Mucosa of descending colon (tissue), 3 donors: ENCODE data around the gene VWA7. TPM values are rescaled to one million over a fixed set of nuclear protein-coding genes. Genes with fewer than 3 reads are reported as not detected.

Experiments used
- ATAC-seq: fragments of 200-7000 bp; cut with Tn5 transposase; one replicate; pipeline ENCODE4 v1.9.1; 2020; ENCODE audit warnings: mild to moderate bottlenecking, moderate library complexity
- DNase-seq, 3 donors: peaks; one replicate each; pipeline ENCODE4 v3.0.0-alpha.2; 2020
- H3K36me3 ChIP-seq: fragments of 200-600 bp; one replicate; pipeline ENCODE4 v1.8.0; 2021; ENCODE audit warnings: low read depth, mild to moderate bottlenecking
- H3K4me1 ChIP-seq: fragments of 200-600 bp; one replicate; pipeline ENCODE4 v1.8.0; 2021; ENCODE audit warnings: low read depth, mild to moderate bottlenecking
- H3K4me3 ChIP-seq: fragments of 200-600 bp; one replicate; pipeline ENCODE4 v1.8.0; 2021; ENCODE audit warnings: mild to moderate bottlenecking
- H3K9me3 ChIP-seq: fragments of 200-600 bp; one replicate; pipeline ENCODE4 v1.8.0; 2021; ENCODE audit warnings: mild to moderate bottlenecking
- intact Hi-C, 2 donors: fragments of 100-400 bp; cut with DNase I in 1 of 2; cut with micrococcal nuclease in 1 of 2; formaldehyde crosslinking; loops; one replicate each; pipeline versions ENCODE4 v1.11.0 to v1.11.1; 2022; cut with DNase I, micrococcal nuclease
- total RNA-seq, 3 donors: library from RNA; stranded (reverse); fragmentation: NEBNext Ultra II Directional in 2 of 3; extraction: Animal tissue kit (Norgen Biotek cat#: 25700) in 2 of 3; gene quantifications; one replicate each; pipeline versions ENCODE4 v1.2.1 to v1.2.4, GENCODE V29; 2021 to 2023
- TF ChIP-seq, protein P1 (sequence below): fragments of 200-600 bp; IDR thresholded peaks from one replicate; pipeline ENCODE4 v1.8.0; 2022; ENCODE audit warnings: antibody characterized with exemption, mild to moderate bottlenecking
- donor health status: DM: no; HTN: no; CAD: no; lungs with moderate emphysema.
- donor health status: DM: no; HTN: no; CAD: no.
- donor health status: DM: no; HTN: yes; CAD: no.

Gene VWA7
- total RNA-seq, 3 donors from 2014 or later = 5.9 to 8.2 (median 6.9) TPM

DNA sequence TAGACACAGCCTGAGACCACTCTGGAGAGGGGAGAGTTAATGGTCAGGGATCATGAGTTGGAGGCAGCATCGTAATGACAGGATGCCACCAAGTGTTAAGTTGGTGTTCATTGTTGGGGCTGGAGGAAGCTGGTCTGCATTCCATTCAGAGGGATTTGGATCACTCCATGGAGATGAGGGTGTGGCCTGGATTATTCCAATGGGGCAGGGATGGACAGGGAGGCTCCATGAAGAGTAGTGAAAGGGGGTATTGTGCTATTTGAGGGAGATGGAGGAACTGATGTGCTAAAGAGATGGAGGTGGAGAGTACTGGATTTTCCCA is 13.5 kb downstream of the VWA7 start:
- Histone ChIP-seq H3K4me1 (no peaks in the 10 kb centered on the region), H3K4me3 (no peak overlapping the region), H3K9me3 (no peaks in the 10 kb centered on the region), H3K36me3 (no peaks in the 10 kb centered on the region)
- DNase-seq (no peak), ATAC-seq (peak; percentile 40)
- intact Hi-C loops = no loop called here
- TF ChIP-seq, protein P1, sequence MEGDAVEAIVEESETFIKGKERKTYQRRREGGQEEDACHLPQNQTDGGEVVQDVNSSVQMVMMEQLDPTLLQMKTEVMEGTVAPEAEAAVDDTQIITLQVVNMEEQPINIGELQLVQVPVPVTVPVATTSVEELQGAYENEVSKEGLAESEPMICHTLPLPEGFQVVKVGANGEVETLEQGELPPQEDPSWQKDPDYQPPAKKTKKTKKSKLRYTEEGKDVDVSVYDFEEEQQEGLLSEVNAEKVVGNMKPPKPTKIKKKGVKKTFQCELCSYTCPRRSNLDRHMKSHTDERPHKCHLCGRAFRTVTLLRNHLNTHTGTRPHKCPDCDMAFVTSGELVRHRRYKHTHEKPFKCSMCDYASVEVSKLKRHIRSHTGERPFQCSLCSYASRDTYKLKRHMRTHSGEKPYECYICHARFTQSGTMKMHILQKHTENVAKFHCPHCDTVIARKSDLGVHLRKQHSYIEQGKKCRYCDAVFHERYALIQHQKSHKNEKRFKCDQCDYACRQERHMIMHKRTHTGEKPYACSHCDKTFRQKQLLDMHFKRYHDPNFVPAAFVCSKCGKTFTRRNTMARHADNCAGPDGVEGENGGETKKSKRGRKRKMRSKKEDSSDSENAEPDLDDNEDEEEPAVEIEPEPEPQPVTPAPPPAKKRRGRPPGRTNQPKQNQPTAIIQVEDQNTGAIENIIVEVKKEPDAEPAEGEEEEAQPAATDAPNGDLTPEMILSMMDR = no peak

DNA sequence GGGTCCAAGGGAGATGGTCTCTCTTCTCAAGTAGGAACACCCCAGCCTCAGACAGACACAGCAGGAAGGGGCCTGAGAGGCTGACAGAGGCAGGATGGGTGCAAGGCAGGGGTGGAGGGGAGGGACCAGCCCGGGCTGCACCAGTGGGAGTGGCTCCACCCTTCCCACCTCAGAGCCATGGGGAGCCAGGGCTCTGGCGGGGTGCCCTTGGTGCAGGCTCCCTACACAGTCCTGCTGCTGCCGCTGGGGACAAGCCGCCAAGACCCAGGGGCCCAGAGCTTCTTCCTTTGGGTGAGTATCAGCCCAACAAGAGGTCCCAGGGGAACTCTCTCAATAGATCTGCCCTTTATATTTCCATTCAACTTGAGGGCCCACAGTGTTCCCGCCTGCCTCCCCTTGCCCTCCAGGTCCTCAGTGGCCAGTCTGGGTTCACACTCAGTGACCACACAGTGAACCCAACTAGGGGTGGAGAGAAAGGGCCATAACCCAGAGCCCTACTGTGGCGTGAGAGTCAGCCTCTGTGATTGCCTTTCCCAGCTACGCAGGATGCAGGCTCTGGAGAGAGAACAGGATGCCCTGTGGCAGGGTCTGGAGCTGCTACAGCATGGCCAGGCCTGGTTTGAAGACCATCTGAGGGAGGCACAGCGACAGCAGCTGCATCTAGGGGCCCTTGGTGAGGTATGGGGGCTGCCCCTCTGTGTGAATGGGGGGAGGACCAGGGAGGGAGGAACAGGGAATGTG is 14.1 kb downstream of the VWA7 start:
- Histone ChIP-seq H3K36me3 (no peaks in the 10 kb centered on the region), H3K9me3 (no peaks in the 10 kb centered on the region), H3K4me3 (no peak overlapping the region), H3K4me1 (no peaks in the 10 kb centered on the region)
- no peak for ATAC-seq
- TF ChIP-seq, protein P1 = no peak
- no peak for DNase-seq
- intact Hi-C loops = no loop called here

DNA sequence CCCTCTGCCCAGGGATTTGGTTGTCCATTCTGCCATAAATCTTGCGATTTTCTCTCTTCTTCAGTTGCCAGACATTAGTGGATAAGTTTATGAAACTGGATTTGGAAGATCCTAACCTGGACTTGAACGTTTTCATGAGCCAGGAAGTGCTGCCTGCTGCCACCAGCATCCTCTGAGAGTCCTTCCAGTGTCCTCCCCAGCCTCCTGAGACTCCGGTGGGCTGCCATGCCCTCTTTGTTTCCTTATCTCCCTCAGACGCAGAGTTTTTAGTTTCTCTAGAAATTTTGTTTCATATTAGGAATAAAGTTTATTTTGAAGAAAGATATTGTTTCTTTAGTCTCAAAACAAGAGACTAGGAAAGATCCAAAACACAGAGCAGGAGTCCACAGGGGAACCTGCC is 14.8 kb downstream of the VWA7 start, which contains the start of gene SAPCD1:
Gene SAPCD1, plus strand, starts transcription at position 301 of the 400 bp plus-strand sequence. CDS start 399 bp downstream, outside the sequence.
- DNase-seq = no peak
- no peak within 1 kb of the TSS for H3K4me3 ChIP-seq
- H3K9me3 ChIP-seq = no peaks in the 10 kb centered on the region
- H3K36me3 ChIP-seq = no peaks in the 10 kb centered on the region
- H3K4me1 ChIP-seq = no peaks in the 10 kb centered on the region
- intact Hi-C loops = no loop called here
- ATAC-seq = no peak
- TF ChIP-seq, protein P1 = no peak

DNA sequence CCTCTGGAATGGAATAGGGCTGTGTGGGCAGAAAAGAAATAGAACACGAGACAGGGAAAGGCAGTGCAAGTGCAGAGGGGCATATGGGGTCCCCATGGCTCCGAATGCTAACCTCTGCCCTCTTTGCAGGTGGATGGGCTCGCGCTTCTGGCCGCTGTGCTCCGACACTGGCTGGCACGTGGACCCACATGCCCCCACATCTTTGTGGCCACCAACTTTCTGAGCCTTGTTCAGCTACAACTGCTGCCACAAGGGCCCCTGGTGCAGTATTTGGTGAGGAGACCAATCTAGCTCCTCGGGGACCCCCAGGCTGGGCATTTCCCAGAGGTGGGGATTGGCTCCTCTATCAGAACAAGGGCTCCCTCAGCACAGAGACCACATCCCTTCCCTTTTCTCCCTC is 15.8 kb downstream of the VWA7 start:
- no peak for ATAC-seq
- Histone ChIP-seq H3K4me1 (no peaks in the 10 kb centered on the region), H3K36me3 (no peaks in the 10 kb centered on the region), H3K4me3 (no peak overlapping the region), H3K9me3 (no peaks in the 10 kb centered on the region)
- DNase-seq = no peak
- TF ChIP-seq, protein P1 = no peak
- intact Hi-C loops = no loop called here

DNA sequence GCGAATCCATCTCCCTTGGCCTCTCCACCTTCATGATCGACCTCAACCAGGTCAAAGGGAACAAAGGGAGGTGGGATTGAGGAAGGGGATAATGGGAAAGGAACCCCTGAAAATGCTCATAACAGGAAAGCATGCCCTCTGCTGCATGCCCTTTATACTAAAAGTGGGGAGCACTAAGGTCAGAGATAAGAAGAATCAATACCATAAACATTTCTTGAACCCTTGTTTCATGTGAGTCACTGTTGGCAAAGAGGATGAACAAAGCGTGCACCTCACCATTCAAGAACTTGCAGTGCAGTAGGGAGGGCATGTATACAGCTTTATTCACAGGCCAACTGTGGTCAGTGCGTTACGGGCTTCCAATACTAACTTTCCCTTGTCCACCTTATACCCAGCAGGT is 16.3 kb downstream of the VWA7 start:
- H3K9me3 ChIP-seq = no peaks in the 10 kb centered on the region
- no peak for DNase-seq

More for the DNA sequence above, 16.3 kb downstream of the VWA7 start:
- Histone ChIP-seq H3K4me1 (no peaks in the 10 kb centered on the region), H3K36me3 (no peaks in the 10 kb centered on the region), H3K4me3 (no peak overlapping the region)
- ATAC-seq = no peak
- intact Hi-C loops = no loop called here
- TF ChIP-seq, protein P1 = no peak
